GM23248 (cell line): ENCODE measurements around the gene CD8A. TPM values are rescaled to one million over a fixed set of nuclear protein-coding genes. Genes with fewer than 3 reads are reported as not detected.

ENCODE experiments used
- DNase-seq: peaks from one replicate; pipeline ENCODE4 v3.0.0-alpha.2; 2015
- H2AFZ ChIP-seq: fragments of 200-600 bp; sonication (generic); 2 replicates; pipeline ENCODE4 v1.6.1; 2016; ENCODE audit warnings: antibody characterized with exemption
- H3F3A ChIP-seq: fragments of 200-600 bp; sonication (generic); 2 replicates; pipeline ENCODE4 v1.6.1; 2016; ENCODE audit warnings: mild to moderate bottlenecking, antibody characterized with exemption, mixed run types; ENCODE audit not compliant: insufficient read depth
- H3K27ac ChIP-seq: fragments of 200-600 bp; sonication (generic); 2 replicates; pipeline ENCODE4 v1.5.1; 2016; ENCODE audit warnings: mild to moderate bottlenecking
- H3K27me3 ChIP-seq: fragments of 200-600 bp; sonication (generic); replicated peaks from 2 replicates; pipeline ENCODE4 v1.6.1; 2016; ENCODE audit warnings: mild to moderate bottlenecking; ENCODE audit not compliant: insufficient read depth
- H3K36me3 ChIP-seq: fragments of 200-600 bp; sonication (generic); 2 replicates; pipeline ENCODE4 v1.6.1; 2016; ENCODE audit warnings: low read depth, mild to moderate bottlenecking
- H3K4me1 ChIP-seq: fragments of 200-600 bp; sonication (generic); 2 replicates; pipeline ENCODE4 v1.6.1; 2016; ENCODE audit warnings: mild to moderate bottlenecking; ENCODE audit not compliant: insufficient read depth
- H3K4me2 ChIP-seq: fragments of 200-600 bp; sonication (generic); one replicate; pipeline ENCODE4 v1.6.1; 2016; ENCODE audit warnings: mild to moderate bottlenecking; ENCODE audit not compliant: unreplicated experiment
- H3K4me3 ChIP-seq: fragments of 200-600 bp; sonication (generic); 2 replicates; pipeline ENCODE4 v1.5.1; 2016; ENCODE audit warnings: mild to moderate bottlenecking
- H3K79me2 ChIP-seq: fragments of 200-600 bp; sonication (generic); 2 replicates; pipeline ENCODE4 v1.6.1; 2016; ENCODE audit warnings: mild to moderate bottlenecking; ENCODE audit not compliant: insufficient read depth
- H3K9ac ChIP-seq: fragments of 200-600 bp; sonication (generic); 2 replicates; pipeline ENCODE4 v1.6.1; 2016; ENCODE audit warnings: mild to moderate bottlenecking
- H3K9me2 ChIP-seq: fragments of 200-600 bp; sonication (generic); 2 replicates; pipeline ENCODE4 v1.6.1; 2016; ENCODE audit warnings: mixed run types, mild to moderate bottlenecking, moderate library complexity; ENCODE audit not compliant: insufficient read depth
- H3K9me3 ChIP-seq: fragments of 200-600 bp; sonication (generic); one replicate; pipeline ENCODE4 v1.6.1; 2017; ENCODE audit warnings: low read depth
- H4K20me1 ChIP-seq: fragments of 200-600 bp; sonication (generic); 2 replicates; pipeline ENCODE4 v1.6.0; 2016; ENCODE audit not compliant: insufficient read depth
- EZH2 ChIP-seq: fragments of 200-600 bp; sonication (generic); IDR thresholded peaks from 2 replicates; pipeline ENCODE4 v1.6.1; 2018; ENCODE audit warnings: antibody characterized with exemption, mild to moderate bottlenecking; ENCODE audit not compliant: insufficient read depth, poor library complexity, severe bottlenecking
- EZH2phosphoT487 ChIP-seq: fragments of 200-600 bp; sonication (generic); IDR thresholded peaks from 2 replicates; pipeline ENCODE4 v1.6.1; 2018; ENCODE audit warnings: antibody characterized with exemption, moderate library complexity, mild to moderate bottlenecking, low read depth; ENCODE audit not compliant: insufficient read depth
- WGBS, 2 experiments: methylation state at CpG; one replicate each; pipeline ENCODE4 v1.1.6; 2015 to 2017; ENCODE audit warnings: low lambda C conversion rate in 2 of 2, low coverage in 1 of 2; ENCODE audit errors: missing lambda C conversion rate in 2 of 2; 5-methylcytosine and 5-hydroxymethylcytosine counted together
- in situ Hi-C: fragments of 300-500 bp; cut with MboI; formaldehyde crosslinking; loops from 2 replicates; pipeline ENCODE4 v1.15.0; 2020
- polyA plus RNA-seq: library from polyadenylated mRNA; unstranded; fragments of >200 nt; fragmentation: Nextera tagmentation; extraction: Ambion mirVana; gene quantifications from 2 replicates; pipeline ENCODE4 v1.2.1, GENCODE V29; 2016
- total RNA-seq: library from RNA; depleted of rRNA; stranded (reverse); fragments of >200 nt; shearing (Covaris generic); gene quantifications from 2 replicates; pipeline ENCODE4 v1.2.3, GENCODE V29; 2014

CD8A gene
- total and polyA plus RNA-seq, 2 experiments from 2014 or later, result 0.86 TPM; not detected in 1

DNA sequence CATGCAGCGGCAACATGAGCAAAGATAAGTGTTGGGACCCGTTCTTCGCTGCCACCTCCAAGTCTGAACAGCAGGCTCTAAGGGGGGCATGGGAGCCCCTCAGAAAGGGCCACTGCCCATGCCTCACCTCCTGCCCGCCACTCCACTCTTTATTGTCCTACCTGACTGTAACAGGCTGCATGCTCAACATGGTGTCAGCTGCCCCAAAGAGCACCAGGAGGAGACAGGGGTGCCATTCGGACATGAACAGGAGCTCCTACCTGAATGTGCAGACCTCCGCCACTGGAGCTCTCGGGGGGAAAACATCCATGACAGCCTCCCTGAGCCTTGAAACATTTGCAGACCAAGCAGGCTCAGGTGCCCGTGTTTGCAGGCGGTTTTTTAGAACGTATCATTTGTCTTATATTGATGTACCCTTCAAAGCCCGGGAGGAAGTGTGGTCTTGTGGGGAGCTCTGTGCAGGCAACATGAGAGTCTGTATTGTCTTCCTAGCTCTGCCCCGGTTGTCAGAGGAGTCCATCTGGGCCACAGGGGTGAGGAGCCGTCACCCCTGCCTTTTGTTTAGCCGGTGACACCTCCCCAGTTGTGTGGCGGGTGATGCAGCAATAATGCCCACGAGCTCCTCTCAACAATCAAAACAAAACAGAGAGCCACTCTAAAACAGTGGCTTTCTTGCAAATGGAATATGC, 35.1 kb upstream of the CD8A start:
- H3K79me2 ChIP-seq, result no peaks in the 10 kb centered on the region
- TF ChIP-seq EZH2 (no peak), EZH2phosphoT487 (no peak)
- H3K9me2 ChIP-seq, result no peaks in the 10 kb centered on the region
- H3F3A ChIP-seq, result no peaks in the 10 kb centered on the region
- H3K27me3 ChIP-seq, result 0 out of 2 replicates have a peak, but pooled peaks cover 6% of the 10 kb centered on the region
- no peak for DNase-seq
- H2AFZ ChIP-seq, result no peak overlapping the region
- no peaks in the 10 kb centered on the region for H3K9me3 ChIP-seq
- H3K36me3 ChIP-seq, result no peaks in the 10 kb centered on the region
- H3K4me2 ChIP-seq, result no peak overlapping the region
- H3K4me1 ChIP-seq, result no peaks in the 10 kb centered on the region
- H3K4me3 ChIP-seq, result no peak overlapping the region
- 62 to 65% methylated on average over 16 of the region's 16 CpGs for WGBS, 2 experiments
- no peak overlapping the region for H3K27ac ChIP-seq
- no peak overlapping the region for H3K9ac ChIP-seq
- in situ Hi-C loops, result no loop called here
- no peaks in the 10 kb centered on the region for H4K20me1 ChIP-seq

DNA sequence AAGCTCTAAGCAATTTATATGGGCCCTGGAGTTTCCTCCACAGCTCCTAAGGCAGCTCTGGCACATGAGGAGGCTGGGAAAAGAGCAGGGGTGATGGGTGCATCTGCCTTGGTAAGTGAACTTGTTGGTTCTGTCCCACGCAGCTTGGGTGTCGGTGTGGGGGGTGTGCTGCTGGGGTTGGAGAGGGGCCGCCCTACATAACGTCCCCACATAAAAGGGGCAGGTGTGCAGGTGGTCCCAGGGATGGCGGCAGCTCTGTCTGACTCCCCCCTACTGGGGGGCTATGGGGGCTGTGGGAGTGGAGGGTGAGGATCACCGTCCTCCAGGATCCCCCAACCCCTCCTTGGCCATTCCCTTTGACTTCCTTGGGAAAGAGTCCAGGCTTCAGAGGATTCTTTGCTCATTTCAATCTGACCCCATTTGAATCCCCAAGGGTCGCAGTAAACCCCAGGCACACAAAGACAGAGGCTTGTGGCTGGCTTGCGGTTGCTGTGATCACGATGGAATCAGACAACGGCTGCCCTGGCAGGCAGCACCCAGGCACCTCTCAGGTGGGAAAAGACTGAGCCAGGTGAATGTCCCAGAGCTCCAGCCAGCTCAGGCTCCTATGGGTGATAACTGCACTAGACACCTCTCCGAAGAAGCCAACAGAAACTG, 34.5 kb upstream of the CD8A start:
- 70 to 76% methylated on average over 11 of the region's 11 CpGs for WGBS, 2 experiments
- Histone ChIP-seq H3K79me2 (no peaks in the 10 kb centered on the region), H3K9me3 (no peaks in the 10 kb centered on the region), H3K36me3 (no peaks in the 10 kb centered on the region), H3K27ac (no peak overlapping the region), H2AFZ (no peak overlapping the region), H3K9me2 (no peaks in the 10 kb centered on the region), H3K9ac (no peak overlapping the region), H3K27me3 (0 out of 2 replicates have a peak, but pooled peaks cover 6% of the 10 kb centered on the region), H4K20me1 (no peaks in the 10 kb centered on the region), H3K4me2 (no peak overlapping the region), H3K4me3 (no peak overlapping the region), H3K4me1 (no peaks in the 10 kb centered on the region), H3F3A (no peaks in the 10 kb centered on the region)
- DNase-seq, result no peak
- in situ Hi-C loops, result no loop called here
- TF ChIP-seq EZH2, result no peak
- TF ChIP-seq EZH2phosphoT487, result no peak

DNA sequence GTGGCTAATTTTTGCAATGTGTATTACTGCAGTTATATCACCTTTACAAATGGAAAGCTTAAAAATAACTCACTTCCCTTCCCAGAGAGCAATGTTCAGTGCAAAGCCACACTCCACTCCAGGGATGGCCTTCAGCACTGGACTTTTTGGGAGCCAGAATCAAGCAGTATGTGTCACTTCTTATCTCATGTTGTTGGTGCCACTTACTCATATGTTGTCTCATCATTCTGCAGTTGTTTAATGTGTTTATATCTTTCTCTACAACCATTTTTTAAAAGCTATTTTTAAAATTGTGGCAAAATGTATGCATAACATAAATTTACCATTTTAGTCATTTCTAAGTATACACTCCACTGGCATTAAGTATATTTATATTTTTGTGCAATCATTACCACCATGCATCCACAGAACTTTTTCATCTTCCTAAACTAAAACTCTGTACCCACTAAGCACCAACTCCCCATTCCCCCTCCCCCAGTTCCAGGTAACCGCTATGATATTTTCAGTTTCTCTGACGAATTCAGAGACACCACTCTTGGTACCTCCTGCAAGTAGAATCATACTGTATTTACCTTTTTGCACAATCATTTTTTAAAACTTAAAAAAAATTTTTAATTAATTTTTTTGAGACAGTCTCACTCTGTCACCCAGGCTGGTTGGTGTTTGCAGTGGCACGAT, 32.1 kb upstream of the CD8A start:
- Histone ChIP-seq H3F3A (no peaks in the 10 kb centered on the region), H2AFZ (no peak overlapping the region), H3K27me3 (peaks cover 22% of the 10 kb centered on the region), H3K9ac (no peak overlapping the region), H4K20me1 (no peaks in the 10 kb centered on the region), H3K27ac (no peak overlapping the region), H3K4me1 (no peaks in the 10 kb centered on the region), H3K79me2 (no peaks in the 10 kb centered on the region), H3K4me2 (no peak overlapping the region), H3K9me3 (no peaks in the 10 kb centered on the region), H3K4me3 (no peak overlapping the region), H3K36me3 (no peaks in the 10 kb centered on the region), H3K9me2 (no peaks in the 10 kb centered on the region)
- in situ Hi-C loops, result no loop called here
- 63 to 69% methylated on average over 3 of the region's 3 CpGs for WGBS, 2 experiments
- DNase-seq, result no peak
- TF ChIP-seq EZH2, result no peak

DNA sequence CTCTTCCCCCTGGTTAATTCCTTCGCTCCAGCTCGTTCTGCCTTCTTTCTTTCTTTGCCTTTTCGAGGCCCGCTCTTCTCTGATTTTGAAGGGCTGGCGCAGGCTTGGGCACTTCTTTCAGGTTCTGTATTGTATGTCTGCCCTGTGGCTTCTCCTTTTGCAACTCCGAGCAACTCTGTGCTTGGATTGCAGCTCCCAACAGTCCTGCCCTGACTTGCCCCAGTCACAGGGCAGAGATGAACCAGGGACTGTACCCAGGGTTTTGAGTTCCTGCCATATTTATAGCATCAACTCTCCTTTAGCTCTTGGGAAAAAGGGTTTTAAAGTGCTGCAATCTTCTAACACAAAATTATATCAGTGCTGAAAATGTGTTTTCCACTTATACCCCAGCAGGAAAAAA, 31.1 kb upstream of the CD8A start:
- H3K9me2 ChIP-seq, result no peaks in the 10 kb centered on the region
- no peak overlapping the region for H3K27ac ChIP-seq
- TF ChIP-seq EZH2phosphoT487 (no peak), EZH2 (no peak)
- no peaks in the 10 kb centered on the region for H3K9me3 ChIP-seq
- in situ Hi-C loops, result no loop called here
- no peaks in the 10 kb centered on the region for H3K36me3 ChIP-seq
- peaks cover 30% of the 10 kb centered on the region for H3K27me3 ChIP-seq
- H3K9ac ChIP-seq, result no peak overlapping the region
- no peaks in the 10 kb centered on the region for H3K4me1 ChIP-seq
- no peaks in the 10 kb centered on the region for H3F3A ChIP-seq
- H2AFZ ChIP-seq, result no peak overlapping the region
- no peak overlapping the region for H3K4me2 ChIP-seq
- no peaks in the 10 kb centered on the region for H3K79me2 ChIP-seq
- WGBS, 2 experiments, result 65 to 77% methylated on average over 5 to 6 of the region's 6 CpGs
- H4K20me1 ChIP-seq, result no peaks in the 10 kb centered on the region
- H3K4me3 ChIP-seq, result no peak overlapping the region
- no peak for DNase-seq
